VCaP (cell line): ENCODE data around the gene TRA2B.
"Not testable (repeated sequence)": the region's sequence is repeated elsewhere in the genome, so short reads cannot be mapped to it uniquely, and the experiment has no call there.

Experiments used
- H3K27ac ChIP-seq: fragments of 450-650 bp; 2 replicates; pipeline ENCODE4 v1.5.1; 2017
- CTCF ChIP-seq: fragments of 450-650 bp; conservative IDR thresholded peaks from 2 replicates; pipeline ENCODE4 v1.5.1; 2017; ENCODE audit warnings: mild to moderate bottlenecking, moderate library complexity

The TRA2B gene

GRCh38 chr3:185912929-185913901 lies 24.6 kb downstream of the TRA2B start:
- TF ChIP-seq CTCF: no peak
- H3K27ac ChIP-seq: no peak overlapping the region

GRCh38 chr3:185912512-185912911 lies 25.3 kb downstream of the TRA2B start:
- TF ChIP-seq CTCF: no peak

GRCh38 chr3:185911076-185911448 lies 26.8 kb downstream of the TRA2B start:
- H3K27ac ChIP-seq: not testable (repeated sequence)

More at GRCh38 chr3:185912512-185912911, 25.3 kb downstream of the TRA2B start:
- no peak overlapping the region for H3K27ac ChIP-seq

- H3K27ac ChIP-seq: not testable (repeated sequence)
These were observed 27.3 kb downstream of the TRA2B start for GRCh38 chr3:185910322-185911075.

GRCh38 chr3:185909913-185910312 lies 27.9 kb downstream of the TRA2B start:
- H3K27ac ChIP-seq: not testable (repeated sequence)

GRCh38 chr3:185900228-185900627 lies 37.6 kb downstream of the TRA2B start:
- TF ChIP-seq CTCF: no peak
- H3K27ac ChIP-seq: peak overlapping the region; percentile 7; the same call in 1 of the 2 replicates

GRCh38 chr3:185896636-185897035 lies 41.2 kb downstream of the TRA2B start:
- TF ChIP-seq CTCF: no peak
- H3K27ac ChIP-seq: no peak overlapping the region

GRCh38 chr3:185887066-185887465 lies 50.7 kb downstream of the TRA2B start:
- H3K27ac ChIP-seq: no peak overlapping the region
- no peak for TF ChIP-seq CTCF

- H3K27ac ChIP-seq: no peak overlapping the region
- no peak for TF ChIP-seq CTCF
These were observed 53.2 kb downstream of the TRA2B start for GRCh38 chr3:185884641-185885040.
